Activated B cell treated with CpG ODN at 0.5 μM for 24 hours (primary cell): Measurements from ENCODE around the gene BPIFB2. TPM values are rescaled to one million over a fixed set of nuclear protein-coding genes. Genes with fewer than 3 reads are reported as not detected.
"Not testable (repeated sequence)": the region's sequence is repeated elsewhere in the genome, so short reads cannot be mapped to it uniquely, and the experiment has no call there.

Experiments
- ATAC-seq: fragments of 200-7000 bp; cut with Tn5 transposase; one replicate; pipeline ENCODE4 v1.10.0; 2021; ENCODE audit warnings: low read depth, mild to moderate bottlenecking, moderate library complexity
- CTCF ChIA-PET: fragments of 350-600 bp; sonication (Branson Sonifier 250); formaldehyde crosslinking; loops from one replicate; lab custom pipeline; 2021; ENCODE audit warnings: antibody characterized with exemption; lab: Charles Lee
- POLR2A ChIA-PET: fragments of 350-600 bp; sonication (Branson Sonifier 250); formaldehyde crosslinking; loops from one replicate; lab custom pipeline; 2021; ENCODE audit warnings: antibody characterized with exemption; lab: Charles Lee
- DNase-seq: peaks from one replicate; pipeline ENCODE4 v3.0.0; 2022
- H3K27ac Mint-ChIP-seq: one replicate; pipeline ENCODE4 v1.8.0; 2020; ENCODE audit warnings: mixed read lengths
- H3K27me3 Mint-ChIP-seq: one replicate; pipeline ENCODE4 v1.8.0; 2021; ENCODE audit warnings: mixed read lengths
- H3K36me3 Mint-ChIP-seq: one replicate; pipeline ENCODE4 v1.8.0; 2021; ENCODE audit warnings: low read depth, mixed read lengths
- H3K4me1 Mint-ChIP-seq: one replicate; pipeline ENCODE4 v1.8.0; 2021; ENCODE audit warnings: mixed read lengths
- H3K4me3 Mint-ChIP-seq: one replicate; pipeline ENCODE4 v1.8.0; 2020; ENCODE audit warnings: mild to moderate bottlenecking, mixed read lengths
- H3K9me3 Mint-ChIP-seq: one replicate; pipeline ENCODE4 v1.8.0; 2020; ENCODE audit warnings: mixed read lengths
- intact Hi-C: fragments of 100-400 bp; cut with micrococcal nuclease; formaldehyde crosslinking; loops from one replicate; pipeline ENCODE4 v1.15.1; 2024
- total RNA-seq: library from RNA; stranded (reverse); gene quantifications from 2 replicates; pipeline ENCODE4 v1.2.3, GENCODE V29; 2022
- TF ChIP-seq, protein P1 (sequence below): fragments of 200-600 bp; IDR thresholded peaks from one replicate; pipeline ENCODE4 v1.8.0; 2022; ENCODE audit warnings: antibody characterized with exemption, mild to moderate bottlenecking

Gene BPIFB2
- total RNA-seq, 1 donor from 2014 or later: not detected

DNA sequence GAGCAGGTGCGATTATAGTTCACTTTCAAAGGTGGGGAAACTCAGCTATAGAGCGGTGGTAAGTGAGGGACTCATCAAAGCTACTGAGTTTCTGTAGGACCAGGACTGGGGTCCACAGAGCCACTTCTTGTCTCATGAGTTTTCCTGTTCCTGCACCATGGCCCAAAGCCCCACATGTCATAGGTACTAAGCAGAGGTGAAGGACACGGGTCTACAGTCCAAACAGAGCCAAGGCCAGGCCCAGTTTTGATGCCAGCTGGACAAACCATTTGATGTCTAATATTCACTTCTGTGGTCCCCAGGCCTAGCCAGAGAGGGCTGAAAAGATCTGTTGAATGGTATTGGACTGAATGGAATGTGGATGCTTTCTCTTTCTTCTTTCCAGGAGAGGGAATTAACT, 34.9 kb downstream of the BPIFB2 start:
- ChIA-PET CTCF (no interaction called here), POLR2A (no interaction called here)
- H3K27ac Mint-ChIP-seq: no peak overlapping the region

DNA sequence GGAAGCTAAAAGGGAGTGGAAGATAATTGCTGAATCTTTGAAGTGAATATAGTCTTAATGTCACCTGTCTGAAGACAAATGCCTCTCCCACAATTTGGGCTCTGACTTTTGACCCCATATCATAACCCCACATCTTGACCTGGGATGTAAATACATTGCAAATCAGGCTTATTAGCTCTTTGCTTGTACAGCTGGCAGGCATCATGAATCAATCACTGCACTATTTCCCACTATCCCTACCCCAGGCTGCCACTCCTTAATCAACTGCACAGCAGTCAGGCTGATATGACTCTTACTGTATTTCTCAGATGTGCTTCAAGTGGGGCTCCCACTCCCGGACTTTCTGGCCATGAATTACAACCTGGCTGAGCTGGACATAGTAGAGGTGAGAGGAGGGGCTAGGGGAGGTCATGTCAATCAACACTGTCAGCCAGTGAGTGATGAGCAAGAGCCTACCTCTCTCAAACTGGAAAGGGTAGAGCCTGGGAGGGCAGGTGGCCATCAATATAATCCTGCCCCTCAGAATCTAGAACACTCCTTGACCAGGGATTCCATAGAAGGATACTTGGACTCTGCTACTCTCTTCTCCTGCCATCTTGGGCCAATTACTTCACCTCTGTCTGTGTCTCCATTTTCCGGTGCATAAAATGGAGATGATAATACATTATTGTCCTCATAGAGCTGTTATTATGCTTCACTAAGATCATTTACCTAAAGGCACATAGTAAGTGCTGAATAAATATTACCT, 35.7 kb downstream of the BPIFB2 start:
- DNase-seq (no peak), ATAC-seq (no peak)
- Mint-ChIP-seq H3K4me3 (no peak overlapping the region), H3K27me3 (no peaks in the 10 kb centered on the region), H3K9me3 (peaks cover 6% of the 10 kb centered on the region), H3K4me1 (no peaks in the 10 kb centered on the region), H3K27ac (no peak overlapping the region), H3K36me3 (peaks cover 2% of the 10 kb centered on the region)
- TF ChIP-seq, protein P1, sequence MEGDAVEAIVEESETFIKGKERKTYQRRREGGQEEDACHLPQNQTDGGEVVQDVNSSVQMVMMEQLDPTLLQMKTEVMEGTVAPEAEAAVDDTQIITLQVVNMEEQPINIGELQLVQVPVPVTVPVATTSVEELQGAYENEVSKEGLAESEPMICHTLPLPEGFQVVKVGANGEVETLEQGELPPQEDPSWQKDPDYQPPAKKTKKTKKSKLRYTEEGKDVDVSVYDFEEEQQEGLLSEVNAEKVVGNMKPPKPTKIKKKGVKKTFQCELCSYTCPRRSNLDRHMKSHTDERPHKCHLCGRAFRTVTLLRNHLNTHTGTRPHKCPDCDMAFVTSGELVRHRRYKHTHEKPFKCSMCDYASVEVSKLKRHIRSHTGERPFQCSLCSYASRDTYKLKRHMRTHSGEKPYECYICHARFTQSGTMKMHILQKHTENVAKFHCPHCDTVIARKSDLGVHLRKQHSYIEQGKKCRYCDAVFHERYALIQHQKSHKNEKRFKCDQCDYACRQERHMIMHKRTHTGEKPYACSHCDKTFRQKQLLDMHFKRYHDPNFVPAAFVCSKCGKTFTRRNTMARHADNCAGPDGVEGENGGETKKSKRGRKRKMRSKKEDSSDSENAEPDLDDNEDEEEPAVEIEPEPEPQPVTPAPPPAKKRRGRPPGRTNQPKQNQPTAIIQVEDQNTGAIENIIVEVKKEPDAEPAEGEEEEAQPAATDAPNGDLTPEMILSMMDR: no peak
- CTCF ChIA-PET: no interaction called here
- POLR2A ChIA-PET: no interaction called here
- intact Hi-C loops: no loop called here

More for the DNA sequence above, 34.9 kb downstream of the BPIFB2 start:
- no peaks in the 10 kb centered on the region for H3K4me1 Mint-ChIP-seq
- intact Hi-C loops: no loop called here
- DNase-seq (no peak), ATAC-seq (no peak)
- H3K4me3 Mint-ChIP-seq: no peak overlapping the region
- H3K27me3 Mint-ChIP-seq: no peaks in the 10 kb centered on the region
- peaks cover 6% of the 10 kb centered on the region for H3K9me3 Mint-ChIP-seq
- TF ChIP-seq, protein P1: no peak
- H3K36me3 Mint-ChIP-seq: peaks cover 2% of the 10 kb centered on the region

DNA sequence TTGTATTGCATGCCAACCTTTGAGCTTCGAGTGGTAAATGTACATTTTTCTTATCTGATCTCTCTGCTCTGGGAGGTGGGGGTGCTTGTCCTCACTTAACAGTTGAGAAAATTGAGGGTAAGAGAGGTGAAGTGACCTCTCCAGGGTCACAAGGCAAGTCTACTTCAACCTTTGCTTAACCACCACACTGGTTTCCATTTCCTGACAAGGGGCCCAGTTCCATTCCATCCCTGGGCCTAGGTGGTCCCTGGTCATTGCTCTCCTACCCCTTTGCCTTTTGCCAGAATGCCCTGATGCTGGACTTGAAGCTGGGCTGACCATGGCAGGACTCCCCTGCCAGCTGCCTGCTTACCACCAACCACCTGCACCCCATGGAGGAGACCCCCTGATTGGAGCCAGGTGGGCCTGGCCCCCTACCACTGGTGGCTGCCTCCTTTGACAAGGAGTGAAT, 36.3 kb downstream of the BPIFB2 start:
- intact Hi-C loops: no loop called here
- Mint-ChIP-seq H3K9me3 (peaks cover 6% of the 10 kb centered on the region), H3K4me3 (no peak overlapping the region), H3K27ac (no peak overlapping the region), H3K27me3 (no peaks in the 10 kb centered on the region), H3K36me3 (peaks cover 2% of the 10 kb centered on the region), H3K4me1 (no peaks in the 10 kb centered on the region)
- TF ChIP-seq, protein P1: no peak
- ChIA-PET POLR2A (no interaction called here), CTCF (no interaction called here)
- ATAC-seq (no peak), DNase-seq (no peak)

DNA sequence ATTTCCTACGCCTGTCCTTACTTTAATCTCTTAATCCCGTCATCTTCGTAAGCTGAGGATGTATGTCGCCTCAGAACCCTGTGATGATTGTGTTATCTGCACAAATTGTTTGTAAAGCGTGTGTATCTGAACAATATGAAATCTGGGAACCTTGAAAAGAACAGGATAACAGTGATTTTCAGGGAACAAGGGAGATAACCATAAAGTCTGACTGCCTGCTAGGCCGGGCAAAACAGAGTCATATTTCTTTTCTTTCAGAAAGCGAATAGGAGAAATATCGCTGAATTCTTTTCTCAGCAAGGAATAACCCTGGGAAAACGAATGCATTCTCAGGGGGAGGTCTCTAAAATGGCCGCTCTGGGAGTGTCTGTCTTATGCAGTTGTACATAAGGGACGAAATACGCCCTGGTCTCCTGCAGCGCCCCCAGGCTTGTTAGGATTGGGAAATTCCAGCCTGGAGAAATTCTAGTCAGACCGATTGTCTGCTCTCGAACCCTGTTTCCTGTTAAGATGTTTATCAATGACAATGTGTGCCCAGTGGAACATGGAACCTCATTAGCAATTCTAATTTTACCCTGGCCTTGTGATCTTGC, 37.7 kb downstream of the BPIFB2 start:
- H3K27me3 Mint-ChIP-seq, intact Hi-C loops, CTCF ChIA-PET, DNase-seq, H3K27ac Mint-ChIP-seq, H3K9me3 Mint-ChIP-seq, H3K36me3 Mint-ChIP-seq, POLR2A ChIA-PET, H3K4me3 Mint-ChIP-seq, ATAC-seq, H3K4me1 Mint-ChIP-seq: not testable (repeated sequence)

DNA sequence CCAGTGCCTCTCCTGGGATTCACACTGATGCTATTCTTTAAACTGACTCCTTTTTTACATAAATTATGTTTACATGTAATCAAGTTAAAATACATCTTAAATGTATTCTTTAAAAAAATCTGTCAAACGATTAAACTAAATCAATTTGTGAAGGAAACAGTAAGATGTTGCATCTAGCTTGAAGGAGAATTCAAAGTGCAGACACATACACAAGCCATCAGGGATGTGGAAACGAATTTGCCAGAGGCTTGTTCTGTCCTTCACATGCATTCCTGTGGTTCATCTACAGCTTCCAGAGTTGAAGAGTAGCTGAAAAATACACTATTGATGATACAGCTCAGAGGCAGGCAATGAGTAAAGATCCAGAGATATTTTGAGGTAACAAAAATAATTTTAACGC, 38.9 kb downstream of the BPIFB2 start:
- TF ChIP-seq, protein P1: no peak
- Mint-ChIP-seq H3K36me3 (peaks cover 2% of the 10 kb centered on the region), H3K27me3 (no peaks in the 10 kb centered on the region), H3K4me1 (no peaks in the 10 kb centered on the region), H3K27ac (no peak overlapping the region), H3K9me3 (peaks cover 6% of the 10 kb centered on the region), H3K4me3 (no peak overlapping the region)
- DNase-seq (no peak), ATAC-seq (no peak)
- ChIA-PET CTCF (no interaction called here), POLR2A (no interaction called here)
- intact Hi-C loops: no loop called here
